Smooth muscle cell (in vitro differentiated cells): ENCODE measurements around the gene AXIN1. TPM values are rescaled to one million over a fixed set of nuclear protein-coding genes. Genes with fewer than 3 reads are reported as not detected.

Source experiments
- DNase-seq: peaks from one replicate; lab custom pipeline; 2025; ENCODE audit not compliant: unreplicated experiment; lab: John Stamatoyannopoulos, UW
- H2AFZ ChIP-seq: fragments of 200-600 bp; sonication (generic); 2 replicates; pipeline ENCODE4 v1.6.0; 2016; ENCODE audit warnings: antibody characterized with exemption, low read depth, mild to moderate bottlenecking
- H3F3A ChIP-seq: fragments of 200-600 bp; sonication (generic); 2 replicates; pipeline ENCODE4 v1.6.0; 2017; ENCODE audit warnings: antibody characterized with exemption, low read depth
- H3K27ac ChIP-seq: fragments of 200-600 bp; sonication (generic); 2 replicates; pipeline ENCODE4 v1.5.1; 2016; ENCODE audit warnings: low read depth, mild to moderate bottlenecking
- H3K27me3 ChIP-seq: fragments of 200-600 bp; sonication (generic); 2 replicates; pipeline ENCODE4 v1.6.1; 2016; ENCODE audit warnings: low read depth, mild to moderate bottlenecking
- H3K36me3 ChIP-seq: fragments of 200-600 bp; sonication (generic); 2 replicates; pipeline ENCODE4 v1.5.1; 2016; ENCODE audit warnings: low read depth
- H3K4me1 ChIP-seq: fragments of 200-600 bp; sonication (generic); 2 replicates; pipeline ENCODE4 v1.5.1; 2016; ENCODE audit warnings: low read depth
- H3K4me2 ChIP-seq: fragments of 200-600 bp; sonication (generic); 2 replicates; pipeline ENCODE4 v1.6.0; 2016; ENCODE audit warnings: mild to moderate bottlenecking
- H3K4me3 ChIP-seq: fragments of 200-600 bp; sonication (generic); 2 replicates; pipeline ENCODE4 v1.5.1; 2016; ENCODE audit warnings: mild to moderate bottlenecking
- H3K79me2 ChIP-seq: fragments of 200-600 bp; sonication (generic); 2 replicates; pipeline ENCODE4 v1.6.0; 2016; ENCODE audit warnings: low read depth, mild to moderate bottlenecking
- H3K9ac ChIP-seq: fragments of 200-600 bp; sonication (generic); 2 replicates; pipeline ENCODE4 v1.6.0; 2016; ENCODE audit warnings: low read depth
- H3K9me3 ChIP-seq: fragments of 200-600 bp; sonication (generic); replicated peaks from 2 replicates; pipeline ENCODE4 v1.5.1; 2016; ENCODE audit warnings: low read depth
- H4K20me1 ChIP-seq: fragments of 200-600 bp; sonication (generic); 2 replicates; pipeline ENCODE4 v1.6.0; 2016; ENCODE audit warnings: low read depth
- CTCF ChIP-seq: fragments of 200-600 bp; sonication (generic); IDR thresholded peaks from 2 replicates; pipeline ENCODE4 v1.5.1; 2017; ENCODE audit warnings: borderline replicate concordance, mild to moderate bottlenecking, antibody characterized with exemption; ENCODE audit not compliant: insufficient read depth, poor library complexity, severe bottlenecking
- WGBS: methylation state at CpG from one replicate; pipeline ENCODE4 v1.1.7; 2016; ENCODE audit warnings: low lambda C conversion rate; 5-methylcytosine and 5-hydroxymethylcytosine counted together
- polyA plus RNA-seq: library from polyadenylated mRNA; unstranded; fragments of >200 nt; fragmentation: Nextera tagmentation; extraction: Ambion mirVana; gene quantifications from 2 replicates; pipeline ENCODE4 v1.2.1, GENCODE V29; 2016
- total RNA-seq: library from RNA; depleted of rRNA; stranded (reverse); fragments of >200 nt; gene quantifications from 2 replicates; pipeline ENCODE4 v1.2.3, GENCODE V29; 2014

The AXIN1 gene
- total and polyA plus RNA-seq, 2 experiments from 2014 or later, result 13.0 to 15.0 TPM

- Histone ChIP-seq H3F3A (no peaks in the 10 kb centered on the region), H3K4me1 (no peaks in the 10 kb centered on the region), H3K27me3 (no peaks in the 10 kb centered on the region), H3K36me3 (no peaks in the 10 kb centered on the region), H4K20me1 (no peaks in the 10 kb centered on the region), H3K27ac (no peak overlapping the region), H3K4me2 (no peak overlapping the region), H3K79me2 (no peaks in the 10 kb centered on the region), H3K9me3 (no peaks in the 10 kb centered on the region), H3K9ac (no peak overlapping the region), H3K4me3 (no peak overlapping the region), H2AFZ (no peak overlapping the region)
- no peak for DNase-seq
- WGBS, result 97% methylated on average over 25 of the region's 25 CpGs
- no peak for TF ChIP-seq CTCF
These were observed 62.4 kb downstream of the AXIN1 start for GRCh38 chr16:290015-290680.

- no peaks in the 10 kb centered on the region for H3K4me1 ChIP-seq
- no peaks in the 10 kb centered on the region for H3K9me3 ChIP-seq
- WGBS, result 98% methylated on average over 22 of the region's 22 CpGs
- no peaks in the 10 kb centered on the region for H3K27me3 ChIP-seq
- no peaks in the 10 kb centered on the region for H3F3A ChIP-seq
- H3K4me3 ChIP-seq, result no peak overlapping the region
- no peak for TF ChIP-seq CTCF
- no peak for DNase-seq
- H3K79me2 ChIP-seq, result no peaks in the 10 kb centered on the region
- no peak overlapping the region for H2AFZ ChIP-seq
- no peak overlapping the region for H3K27ac ChIP-seq
- no peaks in the 10 kb centered on the region for H3K36me3 ChIP-seq
- H3K4me2 ChIP-seq, result no peak overlapping the region
- H4K20me1 ChIP-seq, result no peaks in the 10 kb centered on the region
- H3K9ac ChIP-seq, result no peak overlapping the region
These were observed 63.0 kb downstream of the AXIN1 start for GRCh38 chr16:289395-289997.

- Histone ChIP-seq H3K79me2 (no peaks in the 10 kb centered on the region), H3K4me3 (no peak overlapping the region), H3K4me2 (no peak overlapping the region), H3K9me3 (no peaks in the 10 kb centered on the region), H3K27ac (no peak overlapping the region), H2AFZ (no peak overlapping the region), H3K36me3 (no peaks in the 10 kb centered on the region), H3K9ac (no peak overlapping the region), H3K27me3 (no peaks in the 10 kb centered on the region), H4K20me1 (no peaks in the 10 kb centered on the region), H3F3A (no peaks in the 10 kb centered on the region), H3K4me1 (no peaks in the 10 kb centered on the region)
- DNase-seq, result no peak
- TF ChIP-seq CTCF, result no peak
- 97% methylated on average over 30 of the region's 33 CpGs for WGBS
These were observed 64.3 kb downstream of the AXIN1 start for GRCh38 chr16:287981-288920.
